A549 (cell line): ENCODE measurements around the gene SLC17A3.

Experiments used
- CBX2 ChIP-seq: fragments of 200-600 bp; sonication (generic); IDR thresholded peaks from 2 replicates; pipeline ENCODE4 v1.6.1; 2016; ENCODE audit warnings: low read depth, mild to moderate bottlenecking, borderline replicate concordance
- CEBPB ChIP-seq, 2 experiments: fragments of >200 bp in 1 of 2; sonication (Bioruptor Twin) in 1 of 2; formaldehyde crosslinking in 1 of 2; IDR thresholded peaks; 2 replicates each; pipeline ENCODE4 v1.6.1; 2012 to 2016
- CHD2 ChIP-seq: fragments of 150-350 bp; IDR thresholded peaks from 2 replicates; pipeline ENCODE4 v1.6.1; 2014; ENCODE audit warnings: low read length; ENCODE audit not compliant: partially characterized antibody
- EP300 ChIP-seq, 2 experiments: fragments of >200 bp; sonication (Bioruptor Twin); formaldehyde crosslinking; IDR thresholded peaks; 2 replicates in 1 of 2; 3 replicates in 1 of 2; pipeline ENCODE4 v1.6.1; 2016 to 2017
- GATA3 ChIP-seq: IDR thresholded peaks from 2 replicates; pipeline ENCODE4 v1.6.1; 2012; ENCODE audit warnings: borderline replicate concordance
- HEYL ChIP-seq: fragments of 250-450 bp; sonication (Bioruptor Pico); IDR thresholded peaks from 2 replicates; pipeline ENCODE4 v1.8.0; 2021; ENCODE audit warnings: mild to moderate bottlenecking, moderate library complexity
- HOXA7 ChIP-seq: fragments of 250-450 bp; sonication (Bioruptor Pico); IDR thresholded peaks from 2 replicates; pipeline ENCODE4 v1.5.0; 2020; ENCODE audit warnings: mild to moderate bottlenecking, moderate library complexity
- MYC ChIP-seq: IDR thresholded peaks from 2 replicates; pipeline ENCODE4 v1.6.1; 2012; ENCODE audit warnings: mild to moderate bottlenecking, inconsistent platforms, low read length, improper control_type of control experiment, borderline replicate concordance
- RAD21 ChIP-seq, 2 experiments: fragments of >200 bp in 1 of 2; sonication (Bioruptor Twin) in 1 of 2; formaldehyde crosslinking in 1 of 2; IDR thresholded peaks in 1 of 2; conservative IDR thresholded peaks in 1 of 2; 2 replicates in 1 of 2; 3 replicates in 1 of 2; pipeline ENCODE4 v1.6.1; 2012 to 2018; ENCODE audit warnings: inconsistent platforms in 1 of 2
- RFX5 ChIP-seq: fragments of 450-650 bp; IDR thresholded peaks from 2 replicates; pipeline ENCODE4 v1.7.1; 2014; ENCODE audit warnings: antibody characterized with exemption, mild to moderate bottlenecking, moderate library complexity
- RNF2 ChIP-seq: fragments of 200-600 bp; sonication (generic); IDR thresholded peaks from 2 replicates; pipeline ENCODE4 v1.6.1; 2016; ENCODE audit warnings: low read depth, mild to moderate bottlenecking, antibody characterized with exemption, moderate library complexity, borderline replicate concordance
- TF ChIP-seq, protein P1 (sequence below): fragments of >200 bp; sonication (Bioruptor Twin); formaldehyde crosslinking; IDR thresholded peaks from 3 replicates; pipeline ENCODE4 v1.5.1; 2016
- TF ChIP-seq, protein P2 (sequence below): fragments of 250-450 bp; sonication (Bioruptor Pico); IDR thresholded peaks from 2 replicates; pipeline ENCODE4 v1.5.0; 2021; ENCODE audit warnings: mild to moderate bottlenecking, moderate library complexity, borderline replicate concordance
- TF ChIP-seq, protein P3 (sequence below): IDR thresholded peaks from 2 replicates; pipeline ENCODE4 v1.6.1; 2012

- TF ChIP-seq CHD2, result no peak
- TF ChIP-seq, protein P1, sequence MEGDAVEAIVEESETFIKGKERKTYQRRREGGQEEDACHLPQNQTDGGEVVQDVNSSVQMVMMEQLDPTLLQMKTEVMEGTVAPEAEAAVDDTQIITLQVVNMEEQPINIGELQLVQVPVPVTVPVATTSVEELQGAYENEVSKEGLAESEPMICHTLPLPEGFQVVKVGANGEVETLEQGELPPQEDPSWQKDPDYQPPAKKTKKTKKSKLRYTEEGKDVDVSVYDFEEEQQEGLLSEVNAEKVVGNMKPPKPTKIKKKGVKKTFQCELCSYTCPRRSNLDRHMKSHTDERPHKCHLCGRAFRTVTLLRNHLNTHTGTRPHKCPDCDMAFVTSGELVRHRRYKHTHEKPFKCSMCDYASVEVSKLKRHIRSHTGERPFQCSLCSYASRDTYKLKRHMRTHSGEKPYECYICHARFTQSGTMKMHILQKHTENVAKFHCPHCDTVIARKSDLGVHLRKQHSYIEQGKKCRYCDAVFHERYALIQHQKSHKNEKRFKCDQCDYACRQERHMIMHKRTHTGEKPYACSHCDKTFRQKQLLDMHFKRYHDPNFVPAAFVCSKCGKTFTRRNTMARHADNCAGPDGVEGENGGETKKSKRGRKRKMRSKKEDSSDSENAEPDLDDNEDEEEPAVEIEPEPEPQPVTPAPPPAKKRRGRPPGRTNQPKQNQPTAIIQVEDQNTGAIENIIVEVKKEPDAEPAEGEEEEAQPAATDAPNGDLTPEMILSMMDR, result peak; percentile 73
- no peak for TF ChIP-seq HOXA7 (CRISPR knock-in tag)
- TF ChIP-seq MYC, result no peak
- no peak for TF ChIP-seq RFX5
- TF ChIP-seq EP300 (IDR thresholded peaks at IDR 0.05), result no peak
- peak; percentile 84 to 88 for TF ChIP-seq RAD21 (conservative IDR thresholded peaks at IDR 0.05 in 1 of 2, IDR thresholded peaks at IDR 0.05 in 1 of 2)
- no peak for TF ChIP-seq CEBPB (IDR thresholded peaks at IDR 0.05)
- TF ChIP-seq CBX2, result no peak
- TF ChIP-seq, protein P2, sequence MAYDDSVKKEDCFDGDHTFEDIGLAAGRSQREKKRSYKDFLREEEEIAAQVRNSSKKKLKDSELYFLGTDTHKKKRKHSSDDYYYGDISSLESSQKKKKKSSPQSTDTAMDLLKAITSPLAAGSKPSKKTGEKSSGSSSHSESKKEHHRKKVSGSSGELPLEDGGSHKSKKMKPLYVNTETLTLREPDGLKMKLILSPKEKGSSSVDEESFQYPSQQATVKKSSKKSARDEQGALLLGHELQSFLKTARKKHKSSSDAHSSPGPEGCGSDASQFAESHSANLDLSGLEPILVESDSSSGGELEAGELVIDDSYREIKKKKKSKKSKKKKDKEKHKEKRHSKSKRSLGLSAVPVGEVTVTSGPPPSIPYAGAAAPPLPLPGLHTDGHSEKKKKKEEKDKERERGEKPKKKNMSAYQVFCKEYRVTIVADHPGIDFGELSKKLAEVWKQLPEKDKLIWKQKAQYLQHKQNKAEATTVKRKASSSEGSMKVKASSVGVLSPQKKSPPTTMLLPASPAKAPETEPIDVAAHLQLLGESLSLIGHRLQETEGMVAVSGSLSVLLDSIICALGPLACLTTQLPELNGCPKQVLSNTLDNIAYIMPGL (CRISPR knock-in tag), result no peak
- TF ChIP-seq, protein P3, sequence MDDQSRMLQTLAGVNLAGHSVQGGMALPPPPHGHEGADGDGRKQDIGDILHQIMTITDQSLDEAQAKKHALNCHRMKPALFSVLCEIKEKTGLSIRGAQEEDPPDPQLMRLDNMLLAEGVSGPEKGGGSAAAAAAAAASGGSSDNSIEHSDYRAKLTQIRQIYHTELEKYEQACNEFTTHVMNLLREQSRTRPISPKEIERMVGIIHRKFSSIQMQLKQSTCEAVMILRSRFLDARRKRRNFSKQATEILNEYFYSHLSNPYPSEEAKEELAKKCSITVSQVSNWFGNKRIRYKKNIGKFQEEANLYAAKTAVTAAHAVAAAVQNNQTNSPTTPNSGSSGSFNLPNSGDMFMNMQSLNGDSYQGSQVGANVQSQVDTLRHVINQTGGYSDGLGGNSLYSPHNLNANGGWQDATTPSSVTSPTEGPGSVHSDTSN, result no peak
- TF ChIP-seq HEYL (CRISPR knock-in tag), result no peak
- no peak for TF ChIP-seq GATA3
- no peak for TF ChIP-seq RNF2
Measured at GRCh38 chr6:25889877-25890853, 16.1 kb upstream of the SLC17A3 start.
